Ascending aorta (tissue), 2 donors: ENCODE measurements around the gene MISP3. TPM values are rescaled to one million over a fixed set of nuclear protein-coding genes. Genes with fewer than 3 reads are reported as not detected.

Experiments used
- DNase-seq, 2 donors: peaks; one replicate each; pipeline ENCODE4 v3.0.0-alpha.2; 2019; ENCODE audit warnings: low spot score in 2 of 2
- H3K27ac ChIP-seq, 2 donors: fragments of 200-600 bp; sonication (generic); one replicate each; pipeline ENCODE4 v1.5.1; 2016 to 2017; ENCODE audit warnings: mild to moderate bottlenecking in 1 of 2
- H3K27me3 ChIP-seq: fragments of 200-600 bp; sonication (generic); one replicate; pipeline ENCODE4 v1.5.1; 2017
- H3K36me3 ChIP-seq, 2 donors: fragments of 200-600 bp; sonication (generic); one replicate each; pipeline ENCODE4 v1.5.1; 2016
- H3K4me1 ChIP-seq, 2 donors: fragments of 200-600 bp; sonication (generic); one replicate each; pipeline ENCODE4 v1.5.1; 2016 to 2017; ENCODE audit warnings: mild to moderate bottlenecking in 1 of 2
- H3K4me3 ChIP-seq, 2 donors: fragments of 200-600 bp; sonication (generic); one replicate each; pipeline ENCODE4 v1.5.1; 2016 to 2017; ENCODE audit warnings: mild to moderate bottlenecking in 1 of 2
- H3K9me3 ChIP-seq, 2 donors: fragments of 200-600 bp; sonication (generic); one replicate each; pipeline ENCODE4 v1.5.1; 2016
- intact Hi-C: fragments of 100-400 bp; cut with DNase I; formaldehyde crosslinking; loops from one replicate; pipeline ENCODE4 v1.15.1; 2023
- total RNA-seq: library from RNA; depleted of rRNA; stranded (reverse); fragments of >200 nt; gene quantifications from one replicate; pipeline ENCODE4 v1.1.0, GENCODE V29; 2016
- TF ChIP-seq, protein P1 (sequence below), 3 experiments: fragments of 200-600 bp in 2 of 3; fragments of 450-650 bp in 1 of 3; sonication (generic) in 2 of 3; IDR thresholded peaks; one replicate each; pipeline ENCODE4 v1.5.1; 2016 to 2019; ENCODE audit warnings: antibody characterized with exemption in 3 of 3, mild to moderate bottlenecking in 1 of 3, moderate library complexity in 1 of 3

Gene MISP3
- total RNA-seq, 1 donor from 2014 or later = 6.0 TPM

DNA sequence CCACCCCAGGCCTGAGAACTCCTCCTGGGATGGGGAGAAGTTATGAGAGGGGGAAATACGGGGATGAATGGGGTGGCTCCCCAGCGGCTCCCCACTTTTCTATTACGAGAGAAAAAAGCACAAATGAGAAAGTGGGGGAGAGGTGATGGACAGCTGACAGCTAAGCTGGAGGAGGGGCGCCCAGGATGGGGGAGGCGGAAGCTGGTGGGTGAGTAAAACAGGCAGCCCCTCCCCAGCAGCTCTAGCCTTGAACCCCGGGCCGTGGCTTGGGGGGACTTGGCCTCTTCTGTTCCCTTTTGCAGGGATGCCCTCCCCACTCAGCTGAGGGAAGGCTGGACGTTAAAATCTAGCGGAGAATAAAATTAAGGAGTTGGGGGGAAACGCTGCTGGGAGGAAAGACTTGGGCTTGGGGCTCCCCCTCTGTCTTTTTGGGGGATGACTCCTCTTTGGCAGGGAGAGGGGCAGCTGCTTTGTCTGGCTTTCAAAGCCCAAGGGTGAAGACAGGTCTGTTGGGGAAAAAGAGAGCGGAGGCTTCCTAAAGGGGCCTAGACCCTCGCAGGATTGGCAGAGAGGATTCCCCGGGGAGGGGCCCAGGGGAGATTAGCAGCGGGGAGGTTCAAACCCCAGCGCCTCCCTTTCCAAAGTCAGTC is 19.4 kb downstream of the MISP3 start:
- Histone ChIP-seq H3K36me3 (peaks cover 18 to 22% of the 10 kb centered on the region in 2 donors), H3K27me3 (no peaks in the 10 kb centered on the region), H3K4me3 (peak overlapping the region; percentile 80 to 90), H3K4me1 (peaks cover 3 to 9% of the 10 kb centered on the region in 2 donors), H3K27ac (peak overlapping the region; percentile 92 to 94), H3K9me3 (peaks cover 5 to 7% of the 10 kb centered on the region in 2 donors)
- DNase-seq = no peak
- intact Hi-C loops = loop anchor here (1.0 to 2.0 kb wide), 3 partner anchors 15 to 44 kb away; partner anchors contain the start of gene ASF1B
- TF ChIP-seq, protein P1, sequence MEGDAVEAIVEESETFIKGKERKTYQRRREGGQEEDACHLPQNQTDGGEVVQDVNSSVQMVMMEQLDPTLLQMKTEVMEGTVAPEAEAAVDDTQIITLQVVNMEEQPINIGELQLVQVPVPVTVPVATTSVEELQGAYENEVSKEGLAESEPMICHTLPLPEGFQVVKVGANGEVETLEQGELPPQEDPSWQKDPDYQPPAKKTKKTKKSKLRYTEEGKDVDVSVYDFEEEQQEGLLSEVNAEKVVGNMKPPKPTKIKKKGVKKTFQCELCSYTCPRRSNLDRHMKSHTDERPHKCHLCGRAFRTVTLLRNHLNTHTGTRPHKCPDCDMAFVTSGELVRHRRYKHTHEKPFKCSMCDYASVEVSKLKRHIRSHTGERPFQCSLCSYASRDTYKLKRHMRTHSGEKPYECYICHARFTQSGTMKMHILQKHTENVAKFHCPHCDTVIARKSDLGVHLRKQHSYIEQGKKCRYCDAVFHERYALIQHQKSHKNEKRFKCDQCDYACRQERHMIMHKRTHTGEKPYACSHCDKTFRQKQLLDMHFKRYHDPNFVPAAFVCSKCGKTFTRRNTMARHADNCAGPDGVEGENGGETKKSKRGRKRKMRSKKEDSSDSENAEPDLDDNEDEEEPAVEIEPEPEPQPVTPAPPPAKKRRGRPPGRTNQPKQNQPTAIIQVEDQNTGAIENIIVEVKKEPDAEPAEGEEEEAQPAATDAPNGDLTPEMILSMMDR (IDR thresholded peaks at IDR 0.05) = no peak

DNA sequence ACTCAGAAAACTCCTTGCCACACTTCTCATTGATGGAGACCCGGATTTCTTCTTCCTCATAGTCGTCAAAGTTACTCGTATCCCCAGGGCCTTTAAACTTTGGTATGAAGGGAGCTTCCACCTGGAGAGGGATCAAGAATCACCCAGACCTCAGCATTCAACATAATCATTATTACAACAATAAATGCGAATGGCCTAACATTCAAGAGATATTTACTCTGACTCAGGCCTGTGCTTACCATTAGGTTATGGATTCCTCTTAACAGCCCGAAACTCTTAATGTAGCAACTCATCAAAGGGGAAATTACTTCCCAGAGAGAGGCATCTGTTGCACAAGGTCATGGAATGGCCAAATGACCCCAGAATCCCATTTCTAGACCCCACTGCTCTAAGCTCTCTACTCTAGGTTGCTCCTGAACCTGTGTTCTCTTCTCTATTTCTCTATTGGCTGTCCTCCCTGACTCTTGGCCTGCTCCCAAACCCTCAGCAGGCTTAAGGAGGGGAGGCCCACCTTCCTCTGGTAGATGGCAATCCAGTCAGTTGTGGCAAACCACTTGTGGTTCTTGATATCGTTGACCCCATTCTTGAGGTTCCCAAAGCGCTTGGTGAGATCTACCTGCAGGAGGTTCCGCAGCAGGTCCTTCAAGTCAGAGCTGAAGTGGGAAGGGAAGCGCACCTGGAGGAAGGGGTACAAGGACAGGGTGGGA is 20.7 kb downstream of the MISP3 start:
- TF ChIP-seq, protein P1 (IDR thresholded peaks at IDR 0.05) = no peak
- no peak for DNase-seq
- H3K27me3 ChIP-seq = no peaks in the 10 kb centered on the region
- H3K4me1 ChIP-seq = peaks cover 3 to 9% of the 10 kb centered on the region in 2 donors
- no peak overlapping the region for H3K27ac ChIP-seq
- H3K4me3 ChIP-seq = no peak overlapping the region
- intact Hi-C loops = no loop called here
- peaks cover 5 to 7% of the 10 kb centered on the region in 2 donors for H3K9me3 ChIP-seq
- peaks cover 29 to 31% of the 10 kb centered on the region in 2 donors for H3K36me3 ChIP-seq

DNA sequence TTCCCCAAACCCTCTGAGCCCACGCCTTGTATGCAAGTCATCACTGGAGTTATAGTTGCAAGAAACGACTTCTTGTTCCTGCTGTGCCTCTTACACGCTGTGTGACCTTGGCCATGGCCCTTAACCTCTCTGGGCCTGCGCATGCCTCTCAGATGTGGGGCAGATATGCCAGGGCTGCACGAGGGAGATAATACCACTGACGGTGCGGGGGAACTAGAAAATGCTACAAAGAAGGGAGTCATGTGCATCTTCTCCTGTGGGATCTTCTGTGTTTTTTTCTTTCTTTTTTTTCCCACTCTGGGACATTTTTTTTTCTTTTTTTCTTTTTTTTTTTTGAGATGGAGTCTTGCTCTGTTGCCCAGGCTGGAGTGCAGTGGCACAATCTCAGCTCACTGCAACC is 22.3 kb downstream of the MISP3 start:
- H3K27ac ChIP-seq = no peak overlapping the region
- H3K4me1 ChIP-seq = peaks cover 0 to 3% of the 10 kb centered on the region in 2 donors
- no peak for DNase-seq
- H3K36me3 ChIP-seq = peaks cover 35 to 37% of the 10 kb centered on the region in 2 donors
- TF ChIP-seq, protein P1 (IDR thresholded peaks at IDR 0.05) = no peak
- intact Hi-C loops = no loop called here
- H3K9me3 ChIP-seq = peaks cover 5 to 7% of the 10 kb centered on the region in 2 donors
- H3K4me3 ChIP-seq = no peak overlapping the region
- H3K27me3 ChIP-seq = no peaks in the 10 kb centered on the region

DNA sequence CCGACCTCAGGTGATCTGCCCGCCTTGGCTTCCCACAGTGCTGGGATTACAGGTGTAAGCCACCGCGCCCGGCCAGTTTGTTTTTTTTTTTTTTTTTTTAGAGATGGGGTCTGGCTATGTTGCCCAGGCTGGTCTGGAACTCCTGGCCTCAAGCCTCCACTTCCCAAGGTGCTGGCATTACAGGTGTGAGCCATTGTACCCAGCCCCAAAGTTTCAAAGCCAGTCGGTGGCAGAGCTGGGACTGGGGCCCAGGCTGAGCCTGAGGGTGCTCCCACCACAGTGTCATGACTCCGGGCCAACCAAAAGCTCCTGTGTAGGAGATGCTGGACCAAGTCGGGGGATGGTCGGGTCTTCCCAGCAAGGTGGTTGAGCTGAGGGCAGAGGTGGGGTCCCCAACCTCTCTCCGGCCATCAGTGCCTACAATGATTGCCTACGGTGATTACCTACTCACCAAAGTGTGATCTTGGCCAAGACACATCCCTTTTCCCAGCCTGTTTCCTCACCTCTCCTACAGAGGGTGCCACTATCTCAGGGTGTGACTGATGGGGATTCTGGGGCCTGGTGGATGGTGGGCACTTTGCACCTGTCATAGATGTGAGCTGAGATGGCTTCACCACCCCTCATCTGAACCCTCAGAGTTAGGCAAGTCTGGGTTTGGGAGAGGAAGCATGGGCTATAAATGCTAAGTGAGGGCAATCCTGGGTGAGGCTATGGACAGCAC is 23.8 kb downstream of the MISP3 start:
- Histone ChIP-seq H3K27me3 (no peaks in the 10 kb centered on the region), H3K9me3 (peaks cover 5 to 7% of the 10 kb centered on the region in 2 donors), H3K4me1 (peaks cover 0 to 3% of the 10 kb centered on the region in 2 donors), H3K4me3 (no peak overlapping the region), H3K27ac (no peak overlapping the region), H3K36me3 (peaks cover 50 to 53% of the 10 kb centered on the region in 2 donors)
- no peak for DNase-seq
- TF ChIP-seq, protein P1 (IDR thresholded peaks at IDR 0.05) = no peak
- intact Hi-C loops = no loop called here

DNA sequence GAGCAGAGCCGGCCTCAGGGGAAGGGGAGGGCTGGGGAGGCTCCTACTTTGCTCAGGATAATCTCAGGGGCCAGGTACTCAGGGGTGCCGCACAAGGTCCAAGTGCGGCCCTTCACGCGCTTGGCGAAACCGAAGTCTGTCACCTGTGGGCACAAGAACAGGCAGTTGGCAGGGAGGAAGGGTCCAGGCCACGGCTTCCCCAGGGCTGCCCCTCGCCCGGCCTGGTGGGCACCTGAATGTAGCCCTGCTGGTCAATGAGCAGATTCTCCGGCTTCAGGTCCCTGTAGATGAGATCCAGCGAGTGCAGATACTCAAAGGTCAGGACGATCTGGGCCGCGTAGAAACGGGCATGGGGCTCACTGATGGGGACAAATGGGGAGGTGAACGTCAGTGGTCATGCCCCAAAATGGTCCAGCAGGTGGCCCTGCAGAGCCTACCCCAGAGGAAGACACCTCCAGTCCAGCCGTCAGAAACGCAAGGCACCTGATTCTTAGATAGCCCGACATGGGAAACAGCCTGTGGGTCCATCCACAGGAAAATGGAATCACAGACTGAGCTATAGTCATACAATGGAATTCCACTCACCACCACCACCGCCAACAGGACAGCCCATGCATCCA is 25.1 kb downstream of the MISP3 start:
- H3K4me1 ChIP-seq = no peaks in the 10 kb centered on the region
- H3K36me3 ChIP-seq = peaks cover 62 to 65% of the 10 kb centered on the region in 2 donors
- H3K27me3 ChIP-seq = no peaks in the 10 kb centered on the region
- intact Hi-C loops = no loop called here
- no peak overlapping the region for H3K27ac ChIP-seq
- no peak overlapping the region for H3K4me3 ChIP-seq
- no peak for DNase-seq
- peaks cover 5 to 7% of the 10 kb centered on the region in 2 donors for H3K9me3 ChIP-seq
- TF ChIP-seq, protein P1 (IDR thresholded peaks at IDR 0.05) = peak in 1 of 3 experiments; percentile 9
